Head of caudate nucleus (tissue), 42 donors: Measurements from ENCODE around the gene CSNK2A1.

Experiments used
- DNase-seq, 42 donors: peaks; one replicate each; pipeline versions ENCODE4 v3.0.0 to v3.0.0-alpha.2; 2020 to 2021; ENCODE audit warnings: mixed read lengths in 7 of 42
- intact Hi-C: fragments of 100-400 bp; cut with DNase I; formaldehyde crosslinking; loops from one replicate; pipeline ENCODE4 v1.15.0; 2022

The CSNK2A1 gene

GRCh38 chr20:426566-426965, 117.0 kb downstream of the CSNK2A1 start:
- peak in 1 of 42 donors; percentile 5 for DNase-seq
- intact Hi-C loops = no loop called here
